Neural crest cell (in vitro differentiated cells): ENCODE measurements around the gene PNPLA1. TPM values are rescaled to one million over a fixed set of nuclear protein-coding genes. Genes with fewer than 3 reads are reported as not detected.

ENCODE experiments used
- DNase-seq: peaks from one replicate; pipeline ENCODE4 v3.0.0; 2021; ENCODE audit warnings: low read depth, mixed read lengths, low spot score
- H3K27ac Mint-ChIP-seq: one replicate; pipeline ENCODE4 v1.8.0; 2021; ENCODE audit warnings: mild to moderate bottlenecking, mixed read lengths; ENCODE audit not compliant: unreplicated experiment
- H3K27me3 Mint-ChIP-seq: 2 replicates; pipeline ENCODE4 v1.8.0; 2021; ENCODE audit warnings: low read depth, mild to moderate bottlenecking, mixed read lengths
- H3K36me3 Mint-ChIP-seq: 2 replicates; pipeline ENCODE4 v1.8.0; 2021; ENCODE audit warnings: low read depth, mild to moderate bottlenecking, mixed read lengths
- H3K4me1 Mint-ChIP-seq: 2 replicates; pipeline ENCODE4 v1.8.0; 2021; ENCODE audit warnings: mixed read lengths
- H3K4me3 Mint-ChIP-seq: one replicate; pipeline ENCODE4 v1.8.0; 2021; ENCODE audit warnings: mild to moderate bottlenecking, mixed read lengths
- H3K9me3 Mint-ChIP-seq: 2 replicates; pipeline ENCODE4 v1.8.0; 2021; ENCODE audit warnings: mixed read lengths
- CTCF ChIP-seq: fragments of 200-600 bp; sonication (generic); conservative IDR thresholded peaks from 2 replicates; pipeline ENCODE4 v1.5.0; 2021; ENCODE audit warnings: antibody characterized with exemption, mild to moderate bottlenecking
- total RNA-seq: library from RNA; stranded (reverse); gene quantifications from 2 replicates; pipeline ENCODE4 v1.2.1, GENCODE V29; 2021

PNPLA1 gene
- total RNA-seq, 1 donor from 2014 or later: not detected

GRCh38 chr6:36247693-36248092 is 22.2 kb upstream of the PNPLA1 start:
- Mint-ChIP-seq H3K27me3 (no peaks in the 10 kb centered on the region), H3K36me3 (no peaks in the 10 kb centered on the region), H3K4me1 (peaks cover 35% of the 10 kb centered on the region), H3K27ac (peak overlapping the region; percentile 48), H3K9me3 (no peaks in the 10 kb centered on the region), H3K4me3 (no peak overlapping the region)
- no peak for TF ChIP-seq CTCF
- DNase-seq: no peak

- Mint-ChIP-seq H3K4me1 (peaks cover 29% of the 10 kb centered on the region), H3K27ac (no peak overlapping the region), H3K36me3 (no peaks in the 10 kb centered on the region), H3K9me3 (no peaks in the 10 kb centered on the region), H3K27me3 (no peaks in the 10 kb centered on the region), H3K4me3 (no peak overlapping the region)
- DNase-seq: no peak
- no peak for TF ChIP-seq CTCF
Measured at GRCh38 chr6:36248980-36249379, 20.9 kb upstream of the PNPLA1 start.

- H3K36me3 Mint-ChIP-seq: no peaks in the 10 kb centered on the region
- no peak overlapping the region for H3K27ac Mint-ChIP-seq
- H3K4me3 Mint-ChIP-seq: no peak overlapping the region
- DNase-seq: no peak
- H3K27me3 Mint-ChIP-seq: no peaks in the 10 kb centered on the region
- peaks cover 27% of the 10 kb centered on the region for H3K4me1 Mint-ChIP-seq
- no peak for TF ChIP-seq CTCF
- no peaks in the 10 kb centered on the region for H3K9me3 Mint-ChIP-seq
Measured at GRCh38 chr6:36249536-36249935, 20.3 kb upstream of the PNPLA1 start.

- peaks cover 6% of the 10 kb centered on the region for H3K4me1 Mint-ChIP-seq
- H3K27ac Mint-ChIP-seq: no peak overlapping the region
- no peak for DNase-seq
- no peak overlapping the region for H3K4me3 Mint-ChIP-seq
- TF ChIP-seq CTCF: no peak
- H3K36me3 Mint-ChIP-seq: no peaks in the 10 kb centered on the region
- H3K27me3 Mint-ChIP-seq: no peaks in the 10 kb centered on the region
- H3K9me3 Mint-ChIP-seq: no peaks in the 10 kb centered on the region
Measured at GRCh38 chr6:36252005-36252404, 17.9 kb upstream of the PNPLA1 start.

GRCh38 chr6:36263390-36264000 is 6.4 kb upstream of the PNPLA1 start:
- Mint-ChIP-seq H3K4me3 (no peak overlapping the region), H3K27me3 (peaks cover 2% of the 10 kb centered on the region), H3K27ac (no peak overlapping the region), H3K4me1 (no peaks in the 10 kb centered on the region), H3K9me3 (no peaks in the 10 kb centered on the region), H3K36me3 (no peaks in the 10 kb centered on the region)
- no peak for DNase-seq
- no peak for TF ChIP-seq CTCF
